SHP77 (cell line): ENCODE results near the gene NHLH1.
"Not testable (repeated sequence)": the region's sequence is repeated elsewhere in the genome, so short reads cannot be mapped to it uniquely, and the experiment has no call there.

Source experiments
- DNase-seq, 2 experiments: peaks; one replicate each; lab custom pipeline; 2025; lab: John Stamatoyannopoulos, UW

NHLH1 gene

DNA sequence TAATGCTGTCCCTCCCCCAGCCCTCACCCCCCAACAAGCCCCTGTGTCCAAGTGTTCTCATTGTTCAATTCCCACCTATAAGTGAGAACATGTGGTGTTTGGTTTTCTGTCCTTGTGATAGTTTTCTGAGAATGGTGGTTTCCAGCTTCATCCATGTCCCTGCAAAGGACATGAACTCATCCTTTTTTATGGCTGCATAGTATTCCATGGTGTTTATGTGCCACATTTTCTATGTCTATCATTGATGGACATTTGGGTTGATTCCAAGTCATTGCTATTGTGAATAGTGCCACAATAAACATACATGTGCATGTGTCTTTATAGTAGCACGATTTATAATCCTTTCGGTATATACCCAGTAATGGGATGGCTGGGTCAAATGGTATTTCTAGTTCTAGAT, 17.9 kb downstream of the NHLH1 start:
- DNase-seq, result not testable (repeated sequence)

DNA sequence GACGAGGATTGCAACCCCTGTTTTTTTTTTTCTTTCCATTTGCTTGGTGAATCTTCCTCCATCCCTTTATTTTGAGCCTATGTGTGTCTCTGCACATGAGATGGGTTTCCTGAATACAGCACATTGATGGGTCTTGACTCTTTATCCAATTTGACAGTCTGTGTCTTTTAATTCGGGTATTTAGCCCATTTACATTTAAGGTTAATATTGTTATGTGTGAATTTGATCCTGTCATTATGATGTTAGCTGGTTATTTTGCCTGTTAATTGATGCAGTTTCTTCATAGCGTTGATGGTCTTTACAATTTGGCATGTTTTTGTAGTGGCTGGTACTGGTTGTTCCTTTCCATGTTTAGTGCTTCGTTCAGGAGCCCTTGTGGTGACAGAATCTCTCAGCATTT, 21.5 kb downstream of the NHLH1 start:
- not testable (repeated sequence) for DNase-seq

DNA sequence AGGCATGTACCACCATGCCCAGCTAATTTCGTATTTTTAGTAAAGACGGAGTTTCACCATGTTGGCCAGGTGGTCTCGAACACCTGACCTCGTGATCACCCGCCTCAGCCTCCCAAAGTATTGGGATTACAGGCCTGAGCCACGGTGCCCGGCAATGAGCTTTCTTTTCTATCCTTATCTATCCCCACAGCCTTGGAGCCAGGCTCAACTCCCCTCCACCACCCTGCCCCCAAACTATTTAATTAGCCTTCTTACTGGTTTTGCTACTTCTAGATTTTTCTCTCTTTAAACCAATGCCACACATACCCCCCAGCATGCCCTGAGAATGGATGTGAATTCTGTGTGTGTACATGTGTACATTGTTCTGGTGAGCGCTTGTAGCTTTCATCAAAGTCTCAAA, 27.8 kb downstream of the NHLH1 start:
- no peak for DNase-seq

DNA sequence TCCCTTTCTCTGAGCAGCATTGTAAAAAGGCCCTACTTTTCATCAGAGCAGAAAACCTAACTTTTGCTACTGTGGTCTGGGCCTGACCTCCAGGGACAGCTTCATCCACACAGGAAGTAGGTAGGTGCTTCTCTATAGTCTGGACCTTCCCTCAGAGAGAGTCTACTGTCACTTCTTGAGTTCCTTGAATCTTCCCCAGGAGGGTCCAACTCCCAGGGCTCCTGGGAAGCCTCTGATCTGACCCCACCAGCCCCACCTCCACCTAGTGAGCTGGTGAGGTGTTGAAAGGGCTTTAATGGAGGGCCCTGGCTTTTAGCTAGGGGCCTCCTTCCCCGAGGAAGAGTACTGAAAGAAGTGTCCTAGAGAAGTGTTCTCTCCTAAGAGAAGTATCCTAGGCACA, 30.8 kb downstream of the NHLH1 start:
- no peak for DNase-seq

DNA sequence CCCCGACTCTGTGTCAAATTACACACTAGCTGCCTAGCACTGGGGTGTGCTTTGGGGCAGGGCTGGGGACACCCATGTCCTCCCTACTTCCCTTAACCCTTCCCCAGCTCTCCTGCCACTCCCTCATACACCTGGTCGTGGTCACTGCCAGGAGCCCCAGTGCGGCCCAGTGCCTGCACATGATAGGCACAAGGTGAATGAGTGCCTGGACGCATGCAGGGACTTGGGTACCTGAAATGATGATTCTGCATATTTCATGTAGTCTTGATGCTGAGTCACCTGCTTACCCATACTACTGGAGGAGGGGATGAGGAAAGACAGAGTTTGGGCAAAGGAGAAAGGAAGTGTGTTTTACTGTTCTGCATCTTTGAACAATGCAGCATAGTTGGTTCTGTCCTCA, 32.0 kb downstream of the NHLH1 start:
- no peak for DNase-seq

DNA sequence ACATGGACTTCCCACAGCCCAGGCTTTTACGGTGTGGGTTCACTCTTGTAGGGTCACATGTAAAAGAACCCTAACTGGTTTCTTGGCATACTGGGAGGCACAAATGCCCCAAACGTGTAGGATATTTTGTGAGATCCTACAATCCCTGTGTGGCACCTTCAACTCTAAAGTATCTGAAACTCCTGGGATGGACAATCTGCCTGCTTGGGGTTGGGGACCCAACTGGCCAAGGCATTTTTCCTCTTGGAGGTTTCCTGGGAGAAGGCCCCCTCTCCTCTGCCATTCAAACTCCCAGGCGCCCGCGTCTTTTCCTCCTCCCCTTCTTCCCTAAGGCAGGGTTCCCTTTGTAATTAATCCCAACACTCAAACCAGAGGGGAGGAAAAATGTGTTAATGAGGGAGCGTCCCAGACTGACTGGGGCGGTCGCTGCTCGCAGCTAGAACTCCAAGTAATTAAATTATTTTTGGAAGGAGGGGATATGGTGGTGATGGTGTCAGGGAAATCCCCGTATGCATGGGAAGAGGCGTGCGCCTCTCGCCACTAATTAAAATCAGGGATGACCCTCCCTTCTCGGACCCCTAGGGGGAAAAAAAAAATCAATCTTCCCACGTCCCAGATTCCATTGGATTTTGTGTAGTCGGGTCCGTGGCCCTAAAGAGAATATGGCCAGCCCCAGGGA, 32.8 kb downstream of the NHLH1 start:
- no peak for DNase-seq

DNA sequence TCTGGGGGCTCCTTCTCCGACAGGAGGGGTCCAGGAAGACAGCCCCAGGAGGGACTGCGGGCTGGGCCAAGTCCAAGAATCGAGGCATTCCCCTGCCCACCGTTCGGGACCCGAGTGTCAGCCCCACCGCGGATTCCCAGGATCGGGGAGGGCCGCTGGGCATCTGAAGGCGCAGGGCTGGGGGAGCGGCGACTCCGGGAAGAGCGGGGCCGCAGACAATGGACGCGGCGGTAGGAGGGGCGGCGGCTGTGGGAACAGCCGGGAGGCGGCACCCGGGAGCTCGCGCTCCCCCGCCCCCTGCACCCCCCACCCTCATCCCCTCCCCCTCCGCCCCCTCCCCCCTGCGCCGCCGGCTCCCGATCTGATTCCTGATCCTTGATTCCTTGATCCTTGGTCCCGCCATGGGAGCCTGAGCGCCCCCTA, 33.4 kb downstream of the NHLH1 start, which contains the start of gene VANGL2:
Gene VANGL2, plus strand, starts transcription at position 342 of the 423 bp plus-strand sequence. CDS start 15,274 bp downstream, outside the sequence.
- DNase-seq, result no peak

DNA sequence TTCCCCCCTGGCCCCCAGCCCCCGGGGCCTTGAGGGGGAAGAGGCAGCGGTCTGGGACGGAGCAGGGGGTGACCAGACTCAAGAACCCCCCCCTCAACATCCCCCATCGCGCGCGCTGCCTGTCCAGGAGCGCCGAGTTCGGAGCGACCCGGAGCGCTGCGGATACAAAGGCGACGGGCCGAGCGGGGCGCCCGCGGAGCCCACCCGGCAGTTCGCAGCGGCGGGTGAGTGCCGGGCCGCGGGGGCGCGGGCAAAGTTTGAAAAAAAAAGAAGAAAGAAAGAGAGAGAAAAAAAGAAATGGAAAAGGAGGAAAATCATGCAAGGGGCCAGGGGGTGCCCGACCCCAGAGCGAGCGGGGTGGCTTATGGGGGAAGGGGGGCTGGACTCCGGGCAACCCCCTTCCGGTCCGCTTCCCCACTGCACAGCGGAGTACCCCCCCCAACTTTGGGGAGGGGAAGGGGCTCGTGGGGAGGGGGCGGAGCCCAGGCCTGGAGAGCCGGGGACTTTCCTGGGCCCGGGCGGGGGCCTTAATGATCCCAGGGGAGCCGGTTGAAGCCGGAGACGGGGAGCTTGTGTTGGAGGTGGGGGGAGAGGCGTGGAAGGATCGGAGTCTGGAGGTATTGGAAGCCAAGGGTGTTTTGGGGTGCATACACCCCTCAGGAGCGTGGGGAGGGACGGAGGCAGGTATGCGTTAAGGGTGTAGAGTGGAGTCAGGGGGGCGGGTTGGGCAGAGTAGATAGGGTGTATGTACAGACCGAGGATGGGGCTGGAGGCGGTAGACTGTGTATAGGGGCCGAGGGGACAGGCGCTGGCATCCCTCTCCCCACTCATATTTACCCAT, 34.0 kb downstream of the NHLH1 start:
- no peak for DNase-seq

DNA sequence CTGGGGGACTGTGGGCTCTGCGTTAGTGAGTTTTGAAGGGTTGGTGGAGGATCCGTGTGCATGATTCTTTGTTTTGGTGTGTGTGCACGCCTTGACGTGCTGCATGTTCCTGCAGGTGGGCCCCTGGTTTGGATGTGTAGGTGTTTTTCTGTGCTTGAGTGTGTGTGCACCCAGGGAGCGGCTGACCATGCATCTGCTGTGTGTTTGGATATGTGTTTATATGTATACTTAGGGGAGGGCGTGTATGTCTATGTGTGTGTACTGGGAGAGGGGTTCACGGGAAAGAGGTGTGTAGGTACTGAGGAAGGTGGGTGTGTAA, 34.6 kb downstream of the NHLH1 start:
- DNase-seq, result no peak

DNA sequence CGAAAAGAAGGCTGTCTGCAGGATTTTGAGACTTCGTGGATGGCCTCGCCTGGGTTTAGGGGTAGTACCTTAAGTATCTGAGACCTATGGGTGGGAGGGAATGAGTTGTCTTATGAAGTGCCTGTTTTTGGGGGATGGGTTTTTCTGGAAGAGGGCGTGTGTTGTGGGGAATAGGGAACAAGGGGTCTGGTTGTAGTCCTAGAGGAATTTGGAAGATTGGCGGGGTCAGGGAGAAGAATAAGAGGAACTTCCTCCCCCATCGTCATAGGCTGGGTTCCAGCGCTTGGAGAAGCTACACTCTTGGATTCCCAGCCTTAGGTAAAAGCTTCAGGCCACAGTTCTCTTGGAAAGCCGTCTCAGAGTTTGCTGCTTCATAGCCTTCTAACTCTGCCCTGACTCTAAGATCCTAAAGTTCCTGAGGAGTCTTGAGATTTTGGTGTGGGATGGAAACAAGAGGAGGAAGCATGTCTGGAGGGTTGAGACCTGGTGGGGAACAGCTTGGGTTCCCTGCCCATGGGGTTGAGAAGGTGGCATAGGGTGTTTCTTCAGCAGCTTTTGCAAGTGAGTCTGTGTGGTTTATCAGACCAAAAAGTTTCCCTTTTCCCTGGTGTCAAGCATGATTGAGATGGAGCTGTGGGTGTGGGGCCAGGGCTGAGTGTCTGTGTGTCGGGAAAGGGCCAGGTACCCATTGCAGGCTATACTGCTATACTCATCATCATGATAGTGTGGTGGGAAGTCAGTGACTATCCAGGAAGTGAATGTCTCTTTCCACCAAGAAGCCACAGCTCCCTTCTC, 35.3 kb downstream of the NHLH1 start:
- DNase-seq, result no peak

DNA sequence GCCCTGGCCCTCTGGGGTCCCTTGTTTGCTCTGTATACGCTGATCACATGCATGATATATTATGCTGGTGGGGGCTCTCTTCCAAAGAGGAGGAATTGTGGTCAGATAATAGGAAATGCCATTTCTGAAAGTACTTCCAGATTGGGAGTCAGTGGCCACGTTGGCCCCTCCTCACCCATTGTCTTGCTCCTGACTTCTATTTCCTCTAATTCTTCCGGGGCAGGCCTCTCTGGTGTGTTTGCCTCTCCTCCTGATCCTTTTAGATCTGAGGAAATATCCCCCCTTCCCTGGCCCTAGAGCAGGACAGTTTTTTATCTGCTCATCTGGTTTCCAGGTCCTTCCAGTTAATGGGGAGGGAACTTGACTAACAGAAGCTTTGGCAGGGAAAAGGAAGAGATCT, 36.4 kb downstream of the NHLH1 start:
- DNase-seq, result no peak

DNA sequence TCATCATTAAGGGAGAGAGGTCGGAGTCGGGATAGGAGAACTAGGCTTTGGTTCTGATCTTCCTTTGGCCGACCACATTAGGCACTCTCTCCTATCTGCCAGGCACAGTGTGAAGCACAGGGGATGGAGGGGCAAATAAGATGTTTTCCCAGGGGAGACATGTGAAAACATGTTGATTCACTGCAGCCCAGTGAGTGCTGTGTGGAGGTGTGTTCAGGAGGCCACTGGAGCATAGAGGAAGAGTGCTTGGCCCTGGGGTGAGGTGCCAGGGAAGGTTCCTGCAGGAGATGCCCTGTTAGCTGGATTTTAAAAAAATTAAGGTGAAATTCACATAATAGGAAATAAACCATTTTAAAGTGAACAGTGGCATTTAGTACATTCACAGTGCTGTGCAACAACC, 37.2 kb downstream of the NHLH1 start:
- DNase-seq, result no peak

DNA sequence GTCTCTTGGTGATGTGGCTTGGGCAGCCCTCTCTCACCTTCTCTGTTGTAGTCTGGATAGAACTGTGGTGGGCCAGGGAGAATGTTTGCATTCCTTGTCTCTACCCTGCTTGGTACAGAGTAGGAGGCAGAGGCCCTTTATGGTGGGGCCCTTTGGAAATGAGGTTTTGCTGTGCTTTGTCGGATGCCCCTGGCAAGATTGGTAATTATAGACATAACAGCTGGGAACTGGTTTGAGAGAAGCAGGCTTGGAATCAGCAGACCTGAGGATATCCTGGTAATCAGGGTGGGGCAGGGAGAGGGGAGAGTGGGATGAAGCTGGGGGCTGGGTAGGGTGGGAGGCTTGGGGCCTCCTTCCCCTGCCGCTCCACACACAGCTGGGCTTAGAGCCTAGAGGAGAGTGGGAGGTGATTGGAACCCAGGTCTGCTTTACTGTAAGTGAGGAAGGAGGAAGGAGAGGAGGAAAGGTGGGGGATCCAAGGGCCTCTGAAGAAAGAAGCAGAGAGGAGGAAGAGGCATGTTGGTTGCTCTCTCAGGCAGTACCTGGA, 38.5 kb downstream of the NHLH1 start:
- DNase-seq, result no peak

DNA sequence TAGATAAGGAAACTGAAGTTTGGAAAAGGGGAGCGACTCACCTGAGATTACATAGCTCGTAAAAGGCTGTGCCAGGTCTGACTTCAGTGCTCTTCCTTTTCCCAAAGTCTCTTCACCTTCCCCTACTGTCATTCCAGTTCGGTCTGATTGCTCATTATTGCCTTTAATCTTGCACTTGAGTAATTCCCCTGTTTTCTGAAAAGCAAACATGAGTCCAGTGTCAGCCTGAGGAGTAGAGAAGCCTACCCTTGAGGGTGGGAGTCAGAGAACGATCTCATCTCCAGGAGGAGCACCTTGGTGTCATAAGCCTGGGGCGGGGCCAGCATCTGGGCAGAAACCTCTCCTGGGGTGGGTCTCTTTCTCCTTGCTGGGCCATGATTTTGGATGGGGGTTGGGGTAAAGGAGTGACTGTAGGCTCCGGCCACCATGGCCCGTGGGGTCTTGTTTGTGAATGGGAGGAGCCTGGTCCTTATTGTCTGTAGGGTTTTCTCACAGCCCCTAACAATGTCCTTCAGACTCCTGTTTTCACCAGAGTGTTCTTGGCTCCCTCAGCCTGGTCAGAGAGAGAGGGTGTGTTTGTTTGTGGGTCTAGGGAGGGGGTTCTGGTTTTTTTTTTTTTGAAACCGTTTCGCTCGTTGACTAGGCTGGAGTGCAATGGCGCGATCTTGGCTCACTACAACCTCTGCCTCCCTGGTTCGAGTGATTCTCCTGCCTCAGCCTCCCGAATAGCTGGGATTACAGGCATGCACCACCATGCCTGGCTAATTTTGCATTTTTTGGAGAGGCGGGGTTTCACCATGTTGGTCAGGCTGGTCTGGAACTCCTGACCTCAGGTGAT, 39.5 kb downstream of the NHLH1 start:
- DNase-seq, result no peak

DNA sequence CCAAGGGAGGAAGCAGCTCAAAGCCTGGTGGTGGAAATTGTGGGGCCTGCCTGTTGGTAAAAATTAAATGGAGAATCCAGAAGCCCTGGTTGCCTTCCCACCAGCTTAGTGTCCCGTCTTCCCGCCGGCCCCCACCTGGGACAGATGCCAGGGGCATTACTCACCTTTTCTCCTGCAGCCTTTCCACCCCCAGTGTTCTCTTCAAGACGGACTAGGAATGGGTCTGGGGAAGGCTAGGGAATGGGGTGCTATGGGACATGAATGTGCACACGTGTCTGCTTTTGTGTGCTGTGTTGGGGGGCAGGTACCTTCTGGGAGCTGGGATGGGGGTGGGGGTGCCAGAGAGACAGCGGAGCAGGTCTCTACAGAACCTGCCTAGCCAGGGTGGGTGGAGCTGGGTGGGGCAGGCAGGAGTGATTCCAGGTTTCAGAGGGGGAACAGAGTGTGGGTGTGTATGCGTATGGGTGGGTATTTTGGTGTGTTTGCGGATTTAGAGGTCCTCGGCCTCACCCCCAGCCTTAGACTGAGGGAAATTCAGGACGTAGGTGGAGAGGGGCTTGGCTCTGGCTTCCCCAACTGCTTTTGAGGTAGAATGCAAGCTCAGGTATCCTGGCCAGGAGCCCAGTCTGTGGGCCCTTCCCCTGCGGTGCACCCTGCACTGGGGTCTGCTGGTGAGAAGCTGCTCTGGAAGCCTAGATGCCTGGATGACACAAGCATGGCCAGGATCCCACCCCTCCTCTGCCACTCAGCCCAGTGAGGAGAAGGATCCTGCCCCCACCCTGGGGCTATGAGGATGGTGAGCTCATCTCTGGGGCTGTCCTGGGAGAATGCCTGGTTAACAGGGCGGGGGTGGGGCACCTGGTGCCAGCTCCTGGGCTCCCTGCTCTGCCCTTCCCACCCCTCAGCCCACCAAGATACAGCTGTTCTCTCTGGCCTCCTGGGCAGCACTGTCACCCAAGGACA, 41.2 kb downstream of the NHLH1 start:
- no peak for DNase-seq

DNA sequence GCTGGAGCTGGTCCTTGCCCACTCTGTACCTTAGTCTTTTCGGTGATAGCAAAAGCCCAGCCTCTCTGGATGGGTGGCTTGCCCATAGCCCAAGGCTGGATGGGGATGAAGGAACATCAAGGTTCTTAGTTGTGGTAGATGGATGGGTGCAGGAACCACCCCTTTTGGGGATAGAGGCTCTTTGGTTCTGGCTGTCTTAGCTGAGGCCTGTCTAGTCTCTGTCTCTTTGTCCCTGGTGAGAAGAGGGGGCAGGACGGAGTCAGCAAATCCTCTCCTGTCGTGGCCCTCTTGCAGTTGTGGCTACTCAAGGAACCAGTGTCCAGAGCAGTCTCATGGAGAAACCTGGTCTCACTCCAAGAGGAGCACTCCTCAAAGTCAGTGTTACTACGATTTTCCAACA, 42.0 kb downstream of the NHLH1 start:
- no peak for DNase-seq

DNA sequence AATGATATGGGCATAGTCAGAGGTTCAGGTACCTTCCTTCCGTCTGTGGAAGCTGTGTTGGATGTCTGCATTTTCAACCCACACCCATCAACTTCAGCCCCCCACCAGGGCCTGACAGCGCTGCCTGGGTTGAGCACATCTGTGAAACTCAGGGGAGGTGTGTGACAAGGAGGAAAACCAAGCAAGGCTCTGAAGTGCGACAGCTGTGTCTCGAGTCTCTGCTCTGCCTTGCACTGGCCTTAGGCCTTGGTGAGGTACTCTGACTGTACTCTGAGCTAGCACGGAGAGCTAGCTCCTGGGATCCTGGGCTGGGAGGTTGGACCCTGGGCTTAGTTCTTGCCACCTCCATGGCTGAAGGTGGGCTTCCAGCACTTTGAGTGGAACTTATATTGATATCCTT, 42.6 kb downstream of the NHLH1 start:
- DNase-seq, result no peak

DNA sequence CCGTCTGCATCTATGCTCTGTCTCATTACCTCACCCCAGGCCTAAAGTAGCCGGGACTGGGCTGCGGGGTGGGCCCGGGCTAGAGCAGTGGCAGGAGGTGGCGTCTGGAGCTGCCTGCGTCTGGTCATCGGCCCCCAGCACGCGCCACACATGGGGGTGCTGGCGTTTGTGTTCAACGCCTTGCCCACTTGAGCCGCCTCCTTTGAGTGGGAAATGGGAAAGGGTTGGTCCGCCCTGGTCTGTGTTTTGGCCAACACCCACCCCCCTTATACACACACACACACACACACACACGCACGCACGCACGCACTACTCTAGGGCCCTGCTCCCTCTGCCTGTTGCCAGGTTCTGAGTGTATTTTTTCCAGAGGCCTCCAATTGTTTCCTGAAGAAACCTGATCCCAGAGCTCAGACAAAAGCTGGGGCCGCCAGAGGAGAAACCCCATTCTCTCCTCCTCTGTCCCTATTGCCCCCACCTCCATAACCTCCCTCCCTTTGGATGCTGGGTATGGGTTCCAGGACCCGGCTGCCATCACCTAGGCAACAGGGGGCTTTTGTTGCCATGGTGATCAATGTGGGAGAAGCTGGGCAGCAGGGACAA, 43.6 kb downstream of the NHLH1 start:
- no peak for DNase-seq

DNA sequence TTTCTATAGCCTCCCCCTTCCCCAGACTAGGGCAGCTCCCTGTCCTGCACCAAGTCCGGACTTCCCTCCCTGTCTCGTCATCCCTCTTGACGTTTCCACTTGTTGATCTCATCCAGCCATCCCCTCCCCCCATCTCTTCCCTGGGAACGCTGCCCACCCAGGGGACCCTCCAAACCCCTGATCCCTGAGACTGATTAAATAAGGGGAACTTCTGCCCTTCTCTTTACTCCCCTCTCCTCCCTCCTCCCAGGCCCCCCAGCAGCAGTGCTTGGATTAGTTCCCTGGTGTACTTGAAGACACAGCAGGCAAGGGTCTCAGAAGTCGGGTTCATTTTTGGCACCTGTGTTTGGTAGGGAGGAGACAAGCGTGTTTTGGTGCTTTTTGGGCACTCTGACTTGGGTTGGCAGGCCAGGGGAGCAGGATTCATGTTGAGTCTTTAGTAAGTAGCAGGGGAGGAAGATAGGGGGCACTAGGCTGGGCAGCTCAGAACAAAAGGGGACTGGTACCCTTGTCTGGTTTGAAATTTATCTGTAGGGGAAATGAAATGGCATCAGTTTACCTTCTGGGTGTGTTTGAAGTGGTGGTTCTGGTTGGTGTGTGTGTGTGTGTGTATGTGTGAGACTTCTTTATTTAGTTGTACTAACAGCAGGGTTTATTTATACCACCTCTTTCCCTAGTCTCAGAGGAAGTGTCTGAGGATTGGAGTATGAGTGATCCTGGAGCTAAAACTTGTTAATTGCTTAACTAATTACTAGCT, 44.6 kb downstream of the NHLH1 start:
- DNase-seq, result no peak
